ENCODE measurements around the gene EMP2. TPM values are rescaled to one million over a fixed set of nuclear protein-coding genes. Genes with fewer than 3 reads are reported as not detected.

EMP2 gene
- total and polyA plus RNA-seq, 8 donors = 10.7 to 60.9 (median 38.8) TPM

DNA sequence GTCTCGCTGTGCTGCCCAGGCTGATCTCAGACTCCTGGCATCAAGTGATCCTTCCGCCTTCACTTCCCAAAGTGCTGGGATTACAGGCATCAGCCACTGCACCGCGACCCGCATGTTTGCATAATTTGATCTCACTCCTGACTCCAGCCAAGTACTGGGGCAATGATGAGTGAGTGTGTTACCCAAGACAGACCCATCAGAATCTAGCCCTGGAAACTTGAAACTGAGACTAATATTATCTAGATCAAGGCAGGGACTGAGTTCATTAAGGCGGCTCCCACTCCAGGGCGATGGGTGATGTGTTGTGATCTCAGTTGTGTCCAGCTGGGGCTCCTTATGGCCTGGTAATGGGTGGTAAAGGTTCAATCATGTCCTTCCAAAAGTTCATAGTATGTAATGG, 53.4 kb downstream of the EMP2 start:
- TF ChIP-seq POLR2AphosphoS5 (IDR thresholded peaks at IDR 0.05) (no peak), POLR2A (IDR thresholded peaks at IDR 0.05) (no peak), EP300 (IDR thresholded peaks at IDR 0.05) (no peak)
- TF ChIP-seq, protein P1, sequence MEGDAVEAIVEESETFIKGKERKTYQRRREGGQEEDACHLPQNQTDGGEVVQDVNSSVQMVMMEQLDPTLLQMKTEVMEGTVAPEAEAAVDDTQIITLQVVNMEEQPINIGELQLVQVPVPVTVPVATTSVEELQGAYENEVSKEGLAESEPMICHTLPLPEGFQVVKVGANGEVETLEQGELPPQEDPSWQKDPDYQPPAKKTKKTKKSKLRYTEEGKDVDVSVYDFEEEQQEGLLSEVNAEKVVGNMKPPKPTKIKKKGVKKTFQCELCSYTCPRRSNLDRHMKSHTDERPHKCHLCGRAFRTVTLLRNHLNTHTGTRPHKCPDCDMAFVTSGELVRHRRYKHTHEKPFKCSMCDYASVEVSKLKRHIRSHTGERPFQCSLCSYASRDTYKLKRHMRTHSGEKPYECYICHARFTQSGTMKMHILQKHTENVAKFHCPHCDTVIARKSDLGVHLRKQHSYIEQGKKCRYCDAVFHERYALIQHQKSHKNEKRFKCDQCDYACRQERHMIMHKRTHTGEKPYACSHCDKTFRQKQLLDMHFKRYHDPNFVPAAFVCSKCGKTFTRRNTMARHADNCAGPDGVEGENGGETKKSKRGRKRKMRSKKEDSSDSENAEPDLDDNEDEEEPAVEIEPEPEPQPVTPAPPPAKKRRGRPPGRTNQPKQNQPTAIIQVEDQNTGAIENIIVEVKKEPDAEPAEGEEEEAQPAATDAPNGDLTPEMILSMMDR (IDR thresholded peaks at IDR 0.05) = no peak
- Histone ChIP-seq H3K27me3 (no peaks in the 10 kb centered on the region), H3K27ac (no peak overlapping the region), H3K4me3 (no peak overlapping the region), H3K4me1 (peaks cover 0 to under 1% (median 0%) of the 10 kb centered on the region in 4 donors), H3K36me3 (peaks cover 4 to 77% (median 61%) of the 10 kb centered on the region in 4 donors), H3K9me3 (no peaks in the 10 kb centered on the region)
- DNase-seq = no peak
- intact Hi-C loops (cut with DNase I; ENCODE audit: low total_unique reads) = no loop called here
- 90 to 97% (median 92%) methylated on average over 7 of the region's 7 CpGs for WGBS, 5 donors

DNA sequence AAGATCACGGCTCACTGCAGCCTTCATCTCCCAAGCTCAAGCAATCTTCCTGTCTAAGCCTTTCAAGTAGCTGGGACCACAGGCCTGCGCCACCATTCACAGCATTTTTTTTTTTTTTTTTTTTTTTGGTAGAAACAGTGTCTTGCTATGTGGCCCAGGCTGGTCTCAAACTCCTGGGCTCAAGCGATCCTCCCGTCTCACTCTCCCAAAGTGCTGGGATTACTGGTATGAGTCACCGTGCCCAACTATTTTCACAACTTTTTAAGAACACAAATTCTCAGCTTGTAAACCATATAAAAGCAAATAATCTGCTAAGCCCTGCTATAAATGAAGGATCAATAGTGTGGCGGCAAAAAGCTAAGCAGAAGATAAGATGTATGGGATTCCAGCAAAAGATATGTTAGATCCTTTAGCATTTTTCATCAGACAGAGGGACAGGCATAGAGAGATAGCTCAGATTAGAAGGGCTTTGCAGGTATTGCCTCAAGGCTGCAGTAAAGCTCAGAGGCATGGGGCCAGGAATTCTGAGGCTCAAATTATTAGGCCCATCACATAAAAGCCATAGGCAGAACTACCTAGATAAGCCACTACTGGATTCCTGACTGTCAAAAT, 55.1 kb downstream of the EMP2 start:
- no peak overlapping the region for H3K4me3 ChIP-seq
- TF ChIP-seq POLR2AphosphoS5 (IDR thresholded peaks at IDR 0.05) = no peak
- no peak overlapping the region for H3K27ac ChIP-seq
- peaks cover 0 to 61% (median 44%) of the 10 kb centered on the region in 4 donors for H3K36me3 ChIP-seq
- no peak for DNase-seq
- no peaks in the 10 kb centered on the region for H3K9me3 ChIP-seq
- no peaks in the 10 kb centered on the region for H3K27me3 ChIP-seq
- WGBS, 5 donors = 91 to 93% (median 91%) methylated on average over 6 of the region's 6 CpGs
- intact Hi-C loops (cut with DNase I; ENCODE audit: low total_unique reads) = no loop called here
- peaks cover 4 to 17% (median 13%) of the 10 kb centered on the region in 4 donors for H3K4me1 ChIP-seq

DNA sequence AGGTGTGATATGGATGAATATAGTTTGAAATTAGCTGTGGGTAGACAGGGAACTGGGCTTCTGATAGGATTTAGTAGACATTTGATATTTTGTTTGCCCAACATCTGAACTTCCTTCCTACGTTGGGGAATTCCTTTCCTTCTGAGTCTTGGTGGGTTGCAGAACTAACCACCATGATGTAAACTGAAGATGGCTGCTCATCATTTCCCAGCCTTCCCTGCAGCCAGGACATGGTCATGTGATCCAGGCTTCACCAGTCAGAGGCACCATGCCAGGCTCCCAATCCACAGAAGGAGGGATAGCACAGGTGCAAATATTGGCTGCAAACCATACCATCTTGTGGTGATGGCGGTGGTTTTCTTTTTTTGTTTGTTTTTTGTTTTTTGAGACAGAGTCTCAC, 57.4 kb downstream of the EMP2 start:
- Histone ChIP-seq H3K9me3 (no peaks in the 10 kb centered on the region), H3K4me1 (peaks cover 4 to 25% (median 18%) of the 10 kb centered on the region in 4 donors), H3K4me3 (no peak overlapping the region), H3K27ac (no peak overlapping the region), H3K27me3 (no peaks in the 10 kb centered on the region), H3K36me3 (peaks cover 0 to 52% (median 32%) of the 10 kb centered on the region in 4 donors)
- DNase-seq = no peak
- intact Hi-C loops (cut with DNase I; ENCODE audit: low total_unique reads) = loop anchor here (5.0 kb wide), 1 partner anchor 209 kb away; no protein-coding TSS in a partner anchor
- WGBS, 5 donors = 61 to 80% (median 70%) methylated on average over 2 of the region's 2 CpGs
- TF ChIP-seq EP300 (IDR thresholded peaks at IDR 0.05) = no peak
- no peak for TF ChIP-seq POLR2A (IDR thresholded peaks at IDR 0.05)
- TF ChIP-seq, protein P1 (IDR thresholded peaks at IDR 0.05) = no peak
- TF ChIP-seq POLR2AphosphoS5 (IDR thresholded peaks at IDR 0.05) = no peak

DNA sequence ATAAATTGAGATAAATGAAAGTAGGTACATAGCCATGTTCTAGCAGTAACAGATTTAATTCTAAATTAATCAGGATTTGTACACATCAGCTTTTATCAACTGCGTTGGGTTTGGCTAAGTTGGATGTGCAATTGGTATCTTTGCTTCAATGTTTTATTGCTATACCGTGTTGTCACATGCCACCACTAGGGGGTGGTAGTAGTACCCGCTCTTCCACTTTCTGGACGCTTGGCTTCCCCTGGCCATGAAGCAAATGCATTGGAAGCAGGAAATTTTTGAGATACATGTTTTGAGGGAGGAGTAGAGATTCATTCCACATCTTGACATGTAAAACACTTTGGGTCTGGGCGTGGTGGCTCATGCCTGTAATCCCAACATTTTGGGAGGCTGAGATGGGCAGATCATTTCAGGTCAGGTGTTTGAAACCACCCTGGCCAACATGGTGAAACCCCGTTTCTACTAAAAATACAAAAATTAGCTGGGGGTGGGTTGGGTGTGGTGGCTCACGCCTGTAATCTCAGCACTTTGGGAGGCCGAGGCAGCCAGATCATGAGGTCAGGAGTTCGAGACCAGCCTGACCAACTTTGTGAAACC, 58.6 kb downstream of the EMP2 start:
- H3K27me3 ChIP-seq = no peaks in the 10 kb centered on the region
- TF ChIP-seq POLR2AphosphoS5 (IDR thresholded peaks at IDR 0.05) (peak in 1 of 3 donors; percentile 74), POLR2A (IDR thresholded peaks at IDR 0.05) (no peak), EP300 (IDR thresholded peaks at IDR 0.05) (no peak)
- TF ChIP-seq, protein P1 (IDR thresholded peaks at IDR 0.05) = peak in 5 of 7 experiments; percentile 52 to 93 (median 82)
- H3K36me3 ChIP-seq = peaks cover 0 to 40% (median 25%) of the 10 kb centered on the region in 4 donors
- H3K27ac ChIP-seq = no peak overlapping the region
- DNase-seq = peak; percentile 65 to 90
- no peak overlapping the region for H3K4me3 ChIP-seq
- H3K4me1 ChIP-seq = peaks cover 4 to 25% (median 18%) of the 10 kb centered on the region in 4 donors
- intact Hi-C loops (cut with DNase I; ENCODE audit: low total_unique reads) = loop anchor here (5.0 kb wide), 1 partner anchor 211 kb away; no protein-coding TSS in a partner anchor
- H3K9me3 ChIP-seq = no peaks in the 10 kb centered on the region
- 24 to 62% (median 49%) methylated on average over 9 of the region's 9 CpGs for WGBS, 5 donors
